ENCODE results near the gene SLC38A11.

Gene SLC38A11

GRCh38 chr2:164948540-164948939 lies 6.8 kb downstream of the SLC38A11 start:
- no peaks in the 10 kb centered on the region for H3K9me3 ChIP-seq (ENCODE audit: control insufficient read depth, insufficient read depth, low read length)
- no peaks in the 10 kb centered on the region for H3K4me1 ChIP-seq (ENCODE audit: insufficient read depth, low read length)
- no peaks in the 10 kb centered on the region for H3K36me3 ChIP-seq (ENCODE audit: insufficient read depth, low read length)
- H3K9ac ChIP-seq (ENCODE audit: low read depth, low read length): no peak overlapping the region

GRCh38 chr2:164947281-164947680 lies 8.0 kb downstream of the SLC38A11 start:
- no peaks in the 10 kb centered on the region for H3K4me1 ChIP-seq (ENCODE audit: insufficient read depth, low read length)
- H3K9me3 ChIP-seq (ENCODE audit: control insufficient read depth, insufficient read depth, low read length): no peaks in the 10 kb centered on the region
- no peak overlapping the region for H3K9ac ChIP-seq (ENCODE audit: low read depth, low read length)
- H3K36me3 ChIP-seq (ENCODE audit: insufficient read depth, low read length): no peaks in the 10 kb centered on the region

- no peaks in the 10 kb centered on the region for H3K4me1 ChIP-seq (ENCODE audit: insufficient read depth, low read length)
- no peaks in the 10 kb centered on the region for H3K9me3 ChIP-seq (ENCODE audit: control insufficient read depth, insufficient read depth, low read length)
- H3K36me3 ChIP-seq (ENCODE audit: insufficient read depth, low read length): no peaks in the 10 kb centered on the region
- no peak overlapping the region for H3K9ac ChIP-seq (ENCODE audit: low read depth, low read length)
Observed at GRCh38 chr2:164943289-164943688, 12.0 kb downstream of the SLC38A11 start.

GRCh38 chr2:164937864-164938401 lies 17.4 kb downstream of the SLC38A11 start:
- H3K9ac ChIP-seq (ENCODE audit: low read depth, low read length): no peak overlapping the region
- H3K36me3 ChIP-seq (ENCODE audit: insufficient read depth, low read length): no peaks in the 10 kb centered on the region
- H3K9me3 ChIP-seq (ENCODE audit: control insufficient read depth, insufficient read depth, low read length): no peaks in the 10 kb centered on the region
- no peaks in the 10 kb centered on the region for H3K4me1 ChIP-seq (ENCODE audit: insufficient read depth, low read length)

- no peak overlapping the region for H3K9ac ChIP-seq (ENCODE audit: low read depth, low read length)
- H3K36me3 ChIP-seq (ENCODE audit: insufficient read depth, low read length): no peaks in the 10 kb centered on the region
- no peaks in the 10 kb centered on the region; the same call in 1 of the 2 replicates for H3K9me3 ChIP-seq (ENCODE audit: control insufficient read depth, insufficient read depth, low read length)
- no peaks in the 10 kb centered on the region for H3K4me1 ChIP-seq (ENCODE audit: insufficient read depth, low read length)
Observed at GRCh38 chr2:164935118-164936101, 19.9 kb downstream of the SLC38A11 start.

- Histone ChIP-seq H3K36me3 (ENCODE audit: insufficient read depth, low read length) (no peaks in the 10 kb centered on the region), H3K4me1 (ENCODE audit: insufficient read depth, low read length) (no peaks in the 10 kb centered on the region), H3K9ac (ENCODE audit: low read depth, low read length) (no peak overlapping the region), H3K9me3 (ENCODE audit: control insufficient read depth, insufficient read depth, low read length) (no peaks in the 10 kb centered on the region; the same call in 1 of the 2 replicates)
Observed at GRCh38 chr2:164934401-164935117, 20.8 kb downstream of the SLC38A11 start.

- H3K36me3 ChIP-seq (ENCODE audit: insufficient read depth, low read length): no peaks in the 10 kb centered on the region
- no peaks in the 10 kb centered on the region for H3K4me1 ChIP-seq (ENCODE audit: insufficient read depth, low read length)
- H3K9ac ChIP-seq (ENCODE audit: low read depth, low read length): no peak overlapping the region
- no peaks in the 10 kb centered on the region; the same call in 1 of the 2 replicates for H3K9me3 ChIP-seq (ENCODE audit: control insufficient read depth, insufficient read depth, low read length)
Observed at GRCh38 chr2:164933671-164934189, 21.6 kb downstream of the SLC38A11 start.

- Histone ChIP-seq H3K36me3 (ENCODE audit: insufficient read depth, low read length) (no peaks in the 10 kb centered on the region), H3K4me1 (ENCODE audit: insufficient read depth, low read length) (no peaks in the 10 kb centered on the region), H3K9me3 (ENCODE audit: control insufficient read depth, insufficient read depth, low read length) (no peaks in the 10 kb centered on the region; the same call in 1 of the 2 replicates), H3K9ac (ENCODE audit: low read depth, low read length) (no peak overlapping the region)
Observed at GRCh38 chr2:164932377-164932776, 22.9 kb downstream of the SLC38A11 start.

GRCh38 chr2:164928101-164928673 lies 27.1 kb downstream of the SLC38A11 start:
- H3K4me1 ChIP-seq (ENCODE audit: insufficient read depth, low read length): no peaks in the 10 kb centered on the region

GRCh38 chr2:164922134-164922533 lies 33.2 kb downstream of the SLC38A11 start:
- no peaks in the 10 kb centered on the region for H3K9me3 ChIP-seq (ENCODE audit: control insufficient read depth, insufficient read depth, low read length)
- H3K4me1 ChIP-seq (ENCODE audit: insufficient read depth, low read length): no peaks in the 10 kb centered on the region
- H3K9ac ChIP-seq (ENCODE audit: low read depth, low read length): no peak overlapping the region
- no peaks in the 10 kb centered on the region for H3K36me3 ChIP-seq (ENCODE audit: insufficient read depth, low read length)

More at GRCh38 chr2:164928101-164928673, 27.1 kb downstream of the SLC38A11 start:
- no peaks in the 10 kb centered on the region for H3K36me3 ChIP-seq (ENCODE audit: insufficient read depth, low read length)
- H3K9me3 ChIP-seq (ENCODE audit: control insufficient read depth, insufficient read depth, low read length): no peaks in the 10 kb centered on the region; the same call in 1 of the 2 replicates
- H3K9ac ChIP-seq (ENCODE audit: low read depth, low read length): no peak overlapping the region

GRCh38 chr2:164920430-164920829 lies 34.9 kb downstream of the SLC38A11 start:
- Histone ChIP-seq H3K9me3 (ENCODE audit: control insufficient read depth, insufficient read depth, low read length) (no peaks in the 10 kb centered on the region), H3K36me3 (ENCODE audit: insufficient read depth, low read length) (no peaks in the 10 kb centered on the region), H3K4me1 (ENCODE audit: insufficient read depth, low read length) (no peaks in the 10 kb centered on the region), H3K9ac (ENCODE audit: low read depth, low read length) (no peak overlapping the region)

GRCh38 chr2:164917296-164917903 lies 37.9 kb downstream of the SLC38A11 start:
- Histone ChIP-seq H3K4me1 (ENCODE audit: insufficient read depth, low read length) (peaks cover 19% of the 10 kb centered on the region), H3K36me3 (ENCODE audit: insufficient read depth, low read length) (no peaks in the 10 kb centered on the region), H3K9ac (ENCODE audit: low read depth, low read length) (no peak overlapping the region), H3K9me3 (ENCODE audit: control insufficient read depth, insufficient read depth, low read length) (no peaks in the 10 kb centered on the region)

- peaks cover 23% of the 10 kb centered on the region for H3K4me1 ChIP-seq (ENCODE audit: insufficient read depth, low read length)
- no peaks in the 10 kb centered on the region for H3K36me3 ChIP-seq (ENCODE audit: insufficient read depth, low read length)
- H3K9me3 ChIP-seq (ENCODE audit: control insufficient read depth, insufficient read depth, low read length): no peaks in the 10 kb centered on the region
- no peak overlapping the region for H3K9ac ChIP-seq (ENCODE audit: low read depth, low read length)
Observed at GRCh38 chr2:164915566-164915965, 39.8 kb downstream of the SLC38A11 start.
